Femur (tissue), 1 donor: Measurements from ENCODE around the gene CD37.
"Not testable (repeated sequence)": the region's sequence is repeated elsewhere in the genome, so short reads cannot be mapped to it uniquely, and the experiment has no call there.

Source experiments
- DNase-seq: peaks from one replicate; pipeline ENCODE4 v3.0.0-alpha.2; 2017

CD37 gene

GRCh38 chr19:49331616-49332055, 3.6 kb upstream of the CD37 start:
- peak; percentile 42 for DNase-seq

DNA sequence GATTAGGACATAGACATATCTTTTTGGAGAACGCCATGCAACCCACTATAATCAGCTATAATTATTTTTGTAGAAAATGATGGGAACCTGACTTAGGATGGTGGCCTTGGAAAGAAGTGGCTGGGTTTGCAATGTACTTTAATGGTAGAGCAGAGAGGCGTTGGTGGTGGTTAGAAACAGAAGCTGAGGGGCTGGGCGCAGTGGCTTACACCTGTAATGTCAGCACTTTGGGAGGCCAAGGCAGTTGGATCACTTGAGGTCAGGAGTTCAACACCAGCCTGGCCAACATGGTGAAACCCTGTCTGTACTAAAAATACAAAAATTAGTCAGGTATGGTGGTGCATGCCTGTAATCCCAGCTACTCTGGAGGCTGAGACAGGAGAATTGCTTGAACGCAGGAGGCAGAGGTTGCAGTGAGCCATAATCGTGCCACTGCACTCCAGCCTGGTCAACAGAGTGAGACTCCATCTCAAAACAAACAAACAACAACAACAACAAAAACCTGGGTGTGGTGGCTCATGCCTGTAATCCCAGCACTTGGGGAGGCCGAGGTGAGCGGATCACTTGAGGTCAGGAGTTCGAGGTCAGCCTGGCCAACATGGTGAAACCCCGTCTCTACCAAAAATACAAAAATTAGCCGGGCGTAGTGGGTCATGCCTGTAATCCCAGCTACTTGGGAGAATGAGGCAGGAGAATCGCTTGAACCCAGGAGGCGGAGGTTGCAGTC, 2.4 kb upstream of the CD37 start:
- not testable (repeated sequence) for DNase-seq

- DNase-seq: peak; percentile 16
Measured at GRCh38 chr19:49333418-49333805, 1.8 kb upstream of the CD37 start.

DNA sequence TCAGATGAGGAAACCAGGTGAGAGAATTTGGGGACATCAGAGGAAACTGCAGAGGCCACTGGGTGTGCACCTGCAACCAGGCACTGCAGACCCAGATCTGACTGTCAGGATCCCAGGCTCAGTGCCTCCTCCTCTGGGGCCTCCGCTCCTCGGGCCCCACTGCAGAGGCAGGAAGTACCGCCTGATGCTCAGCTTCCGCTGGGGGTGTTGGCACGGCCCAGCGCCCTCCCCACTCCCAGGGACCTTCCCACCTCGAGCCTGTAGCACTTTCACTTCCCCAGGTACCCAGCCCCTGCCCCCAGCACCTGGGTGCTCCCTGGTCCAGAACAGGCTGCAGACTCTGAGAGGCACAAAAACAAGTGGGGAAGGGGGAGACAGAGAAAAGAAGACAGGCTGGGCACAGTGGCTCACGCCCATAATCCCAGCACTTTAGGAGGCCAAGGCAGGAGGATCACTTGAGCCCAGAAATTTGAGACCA, 1.4 kb upstream of the CD37 start:
- peak; percentile 59 for DNase-seq

DNA sequence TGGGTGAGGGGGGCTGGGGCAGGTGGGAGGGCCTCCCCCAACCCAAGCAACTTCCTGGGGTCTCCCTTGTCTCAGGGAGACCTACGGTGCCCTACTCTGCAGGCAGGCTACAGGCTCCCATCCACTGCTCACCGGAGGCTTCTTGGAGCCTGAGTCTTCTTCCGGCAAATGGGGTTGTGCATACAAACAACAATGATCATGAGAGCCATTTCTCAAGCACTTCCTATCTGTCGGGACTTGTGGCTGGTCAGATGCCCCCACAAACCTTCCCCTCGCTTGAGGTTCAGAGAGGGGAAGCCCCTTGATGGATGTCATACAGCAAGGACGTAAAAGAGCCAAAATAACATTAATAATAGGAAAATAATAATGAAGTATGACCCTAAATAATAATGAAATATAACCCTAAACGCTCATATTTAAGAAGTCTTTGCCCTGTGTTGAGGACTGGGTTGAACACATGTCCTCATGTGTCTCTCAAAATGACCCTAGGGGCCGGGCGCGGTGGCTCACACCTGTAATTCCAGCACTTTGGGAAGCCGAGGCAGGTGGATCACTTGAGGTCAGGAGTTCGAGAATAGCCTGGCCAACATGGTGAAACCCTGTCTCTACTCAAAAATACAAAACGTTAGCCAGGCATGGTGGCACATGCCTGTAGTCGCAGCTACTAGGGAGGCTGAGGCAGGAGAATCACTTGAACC, 727 bp downstream of the CD37 start:
- peak; percentile 2 for DNase-seq

- peak; percentile 20 for DNase-seq
Measured at GRCh38 chr19:49336482-49337266, 1.5 kb downstream of the CD37 start.

DNA sequence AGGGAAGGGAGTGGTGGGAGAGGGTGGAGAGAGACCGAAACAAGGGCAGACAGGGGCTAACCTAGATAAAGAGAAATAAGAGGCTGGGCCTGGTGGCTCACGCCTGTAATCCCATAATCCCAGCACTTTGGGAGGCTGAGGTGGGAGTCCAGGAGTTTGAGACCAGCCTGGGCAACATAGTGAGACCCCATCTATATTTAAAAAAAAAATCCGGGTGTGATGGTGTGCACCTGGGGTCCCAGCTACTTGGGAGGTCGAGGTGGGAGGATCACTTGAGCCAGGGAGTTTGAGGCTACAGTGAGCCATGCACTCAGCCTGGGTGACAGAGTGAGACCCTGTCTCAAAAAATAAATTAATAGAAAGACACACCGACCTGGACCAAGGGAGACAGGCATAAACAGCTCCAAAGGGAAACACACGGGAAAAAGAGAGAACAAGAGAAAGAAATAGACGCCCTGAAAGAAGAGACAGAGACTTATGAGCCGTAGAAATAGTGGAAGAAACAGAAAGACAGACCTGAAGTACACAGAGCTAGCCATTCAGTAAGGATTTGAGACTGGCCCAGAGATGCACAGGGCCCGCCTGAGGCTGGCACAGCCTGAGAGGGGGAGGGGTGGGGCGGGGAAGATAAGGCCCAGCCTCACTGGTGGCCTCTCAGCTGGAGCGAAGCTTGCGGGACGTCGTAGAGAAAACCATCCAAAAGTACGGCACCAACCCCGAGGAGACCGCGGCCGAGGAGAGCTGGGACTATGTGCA, 2.2 kb downstream of the CD37 start:
- peak; percentile 10 for DNase-seq

GRCh38 chr19:49338023-49338677, 2.9 kb downstream of the CD37 start:
- DNase-seq: peak; percentile 32

DNA sequence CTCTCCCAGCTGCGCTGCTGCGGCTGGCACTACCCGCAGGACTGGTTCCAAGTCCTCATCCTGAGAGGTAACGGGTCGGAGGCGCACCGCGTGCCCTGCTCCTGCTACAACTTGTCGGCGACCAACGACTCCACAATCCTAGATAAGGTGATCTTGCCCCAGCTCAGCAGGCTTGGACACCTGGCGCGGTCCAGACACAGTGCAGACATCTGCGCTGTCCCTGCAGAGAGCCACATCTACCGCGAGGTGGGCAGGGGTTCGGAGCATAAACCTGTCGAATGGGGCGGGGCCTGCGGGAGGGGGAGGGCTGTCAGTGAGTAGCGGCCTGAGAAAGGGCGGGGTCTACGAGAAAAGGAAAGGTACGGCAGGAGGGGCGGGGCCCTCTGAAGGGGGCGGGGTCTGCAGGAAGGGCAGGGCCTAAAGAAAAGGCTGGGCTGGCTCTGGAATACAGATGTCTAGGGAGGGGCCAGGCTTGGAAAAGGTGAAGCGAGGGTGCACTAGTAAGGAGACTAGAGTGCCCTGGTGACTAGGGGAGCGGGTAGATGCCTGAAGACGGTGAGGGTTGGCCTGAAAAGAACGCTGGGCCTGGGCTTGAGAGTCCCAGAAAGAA, 3.6 kb downstream of the CD37 start:
- peak; percentile 70 for DNase-seq

GRCh38 chr19:49339301-49340068, 4.3 kb downstream of the CD37 start:
- peak; percentile 93 for DNase-seq

DNA sequence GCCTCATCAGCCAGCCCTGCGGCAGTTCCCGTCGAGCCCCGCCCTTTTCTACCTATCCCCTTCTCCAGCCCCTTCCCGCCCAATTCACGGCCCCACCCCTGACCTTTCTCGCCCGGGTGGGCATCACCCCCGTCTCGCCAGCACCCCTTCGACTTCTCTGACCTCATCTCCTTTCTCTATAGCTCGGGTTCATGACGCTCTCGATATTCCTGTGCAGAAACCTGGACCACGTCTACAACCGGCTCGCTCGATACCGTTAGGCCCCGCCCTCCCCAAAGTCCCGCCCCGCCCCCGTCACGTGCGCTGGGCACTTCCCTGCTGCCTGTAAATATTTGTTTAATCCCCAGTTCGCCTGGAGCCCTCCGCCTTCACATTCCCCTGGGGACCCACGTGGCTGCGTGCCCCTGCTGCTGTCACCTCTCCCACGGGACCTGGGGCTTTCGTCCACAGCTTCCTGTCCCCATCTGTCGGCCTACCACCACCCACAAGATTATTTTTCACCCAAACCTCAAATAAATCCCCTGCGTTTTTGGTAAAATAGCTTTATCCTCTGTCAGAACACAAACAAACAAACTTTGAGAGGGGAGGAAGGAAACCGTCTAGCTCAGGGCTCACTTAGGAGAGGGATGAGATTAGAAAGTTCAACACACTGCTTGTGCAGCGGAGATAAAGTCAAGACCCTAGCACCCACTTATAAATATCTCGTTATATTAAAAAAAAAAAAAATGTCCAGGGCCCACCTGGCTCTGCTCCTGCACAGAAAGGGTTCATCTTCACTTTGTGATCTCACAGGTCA, 5.1 kb downstream of the CD37 start:
- peak; percentile 84 for DNase-seq

DNA sequence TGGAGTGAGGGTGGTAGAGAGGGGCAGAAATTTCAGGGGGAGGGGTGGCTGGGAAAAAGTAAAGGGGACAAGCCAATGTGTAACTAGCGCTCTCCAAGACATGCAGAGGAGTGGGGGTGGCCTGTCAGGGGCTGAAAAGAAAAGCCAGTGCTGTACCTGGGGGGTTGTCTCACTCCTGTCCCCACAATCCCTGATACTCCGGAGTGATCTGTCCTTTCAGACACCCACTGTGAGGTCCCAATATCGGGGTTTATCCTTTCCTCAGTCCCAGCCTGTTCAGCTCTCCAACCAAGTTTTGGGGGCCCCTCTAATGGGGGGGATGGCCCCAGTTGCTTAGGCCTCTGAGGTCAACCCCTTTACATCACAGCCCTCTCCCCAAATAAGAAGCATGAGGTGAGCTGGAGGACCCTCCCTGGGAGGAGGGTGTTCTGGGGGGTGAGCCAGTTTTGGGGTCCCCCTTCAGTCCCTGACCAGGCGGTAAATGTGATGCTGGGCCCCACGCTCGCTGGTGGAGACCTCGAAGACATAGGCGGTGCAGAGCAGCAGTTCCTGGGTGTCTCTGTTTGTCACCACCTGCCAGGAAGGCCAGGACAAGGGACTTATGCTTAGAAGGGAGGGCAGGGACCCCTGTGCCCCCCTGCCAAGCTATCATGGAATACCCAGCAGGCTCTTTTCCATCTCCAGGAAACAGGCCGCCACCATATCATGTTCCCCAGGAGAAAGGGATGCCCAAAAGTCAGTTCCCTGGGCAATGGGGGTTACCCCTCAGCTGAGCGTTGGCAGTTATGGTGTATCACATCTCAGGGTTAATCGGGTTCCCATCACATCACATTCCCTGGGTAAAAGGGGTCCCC, 5.9 kb downstream of the CD37 start:
- peak; percentile 22 for DNase-seq

DNA sequence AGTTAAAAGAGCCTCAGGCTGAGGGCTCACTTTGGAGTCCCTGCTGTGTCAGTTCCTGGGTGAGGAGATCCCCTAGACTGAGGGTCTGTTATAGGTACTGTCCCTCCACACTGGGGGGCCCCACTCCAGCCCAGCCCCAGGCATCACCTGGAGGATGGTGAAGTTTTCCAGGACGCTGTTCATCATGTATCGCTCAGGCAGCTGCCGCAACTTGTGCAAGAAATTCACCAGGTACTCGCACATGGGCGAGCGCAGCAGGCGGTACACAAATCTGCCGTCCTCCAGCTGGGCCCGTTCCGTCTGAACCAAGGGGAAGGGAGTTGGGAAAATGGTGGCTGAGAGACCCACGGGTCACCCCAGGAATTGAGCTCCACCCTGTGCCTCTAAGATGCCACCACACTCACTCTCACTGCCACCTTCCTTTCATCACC, 7.1 kb downstream of the CD37 start:
- DNase-seq: peak; percentile 13

DNA sequence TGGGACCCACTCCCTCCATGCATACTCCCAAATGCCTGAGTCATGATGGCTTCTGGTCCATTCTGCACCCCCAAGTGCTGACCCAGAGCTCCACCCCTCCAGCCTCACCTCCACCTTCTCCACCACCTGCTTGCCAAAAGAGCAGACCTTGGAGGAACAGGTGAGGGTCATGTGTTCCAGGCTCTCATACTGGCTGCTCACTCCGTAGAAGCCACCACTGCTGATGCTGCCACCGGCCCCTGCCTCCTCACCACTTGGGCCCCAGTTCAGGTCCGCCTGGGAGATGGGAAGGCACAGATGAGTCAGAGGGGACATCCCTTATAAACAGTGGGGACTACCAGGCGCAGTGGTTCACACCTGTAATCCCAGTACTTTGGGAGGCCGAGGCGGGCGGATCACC, 7.9 kb downstream of the CD37 start:
- peak; percentile 20 for DNase-seq

GRCh38 chr19:49344505-49345423, 9.6 kb downstream of the CD37 start:
- DNase-seq: no peak

- DNase-seq: no peak
Measured at GRCh38 chr19:49347191-49347590, 12.0 kb downstream of the CD37 start.

GRCh38 chr19:49347835-49348234, 12.6 kb downstream of the CD37 start:
- DNase-seq: no peak
